HG02571 (cell line): ENCODE results near the gene CLSTN3.
A peak's percentile ranks its signal among the peaks of the same experiment; 100 is the strongest.
"Not testable (repeated sequence)": the region's sequence is repeated elsewhere in the genome, so short reads cannot be mapped to it uniquely, and the experiment has no call there.

ENCODE experiments used
- ATAC-seq: cut with Tn5 transposase; IDR thresholded peaks from one replicate; pipeline ENCODE4 v1.9.1; 2021; ENCODE audit warnings: mild to moderate bottlenecking, moderate library complexity; ENCODE audit not compliant: unreplicated experiment

CLSTN3 gene

GRCh38 chr12:7186058-7186457 is 55.9 kb downstream of the CLSTN3 start:
- not testable (repeated sequence) for ATAC-seq

- peak; percentile 35 for ATAC-seq
Measured at GRCh38 chr12:7188562-7189397, 58.6 kb downstream of the CLSTN3 start.

GRCh38 chr12:7189398-7190267 is 59.5 kb downstream of the CLSTN3 start, which contains the start of gene PEX5:
PEX5 (plus strand) TSS chr12:7189686; CDS start chr12:7190378, 692 bp downstream.
- peak; percentile 98 for ATAC-seq

- ATAC-seq = no peak
Measured at GRCh38 chr12:7190268-7191055, 60.3 kb downstream of the CLSTN3 start.

GRCh38 chr12:7193674-7194073 is 63.5 kb downstream of the CLSTN3 start:
- ATAC-seq = no peak

GRCh38 chr12:7197841-7198240 is 67.7 kb downstream of the CLSTN3 start:
- ATAC-seq = no peak

GRCh38 chr12:7203109-7203508 is 72.9 kb downstream of the CLSTN3 start:
- no peak for ATAC-seq

GRCh38 chr12:7205091-7205490 is 74.9 kb downstream of the CLSTN3 start:
- no peak for ATAC-seq

GRCh38 chr12:7206691-7207090 is 76.5 kb downstream of the CLSTN3 start:
- no peak for ATAC-seq

GRCh38 chr12:7207866-7208625 is 77.9 kb downstream of the CLSTN3 start:
- ATAC-seq = no peak
